HG03103 (cell line): ENCODE measurements around the gene SPECC1L.

Experiments used
- ATAC-seq: cut with Tn5 transposase; IDR thresholded peaks from one replicate; pipeline ENCODE4 v1.9.1; 2021; ENCODE audit warnings: low read depth; ENCODE audit not compliant: unreplicated experiment

The SPECC1L gene

GRCh38 chr22:24459911-24460310 lies 189.3 kb downstream of the SPECC1L start:
- ATAC-seq: no peak

DNA sequence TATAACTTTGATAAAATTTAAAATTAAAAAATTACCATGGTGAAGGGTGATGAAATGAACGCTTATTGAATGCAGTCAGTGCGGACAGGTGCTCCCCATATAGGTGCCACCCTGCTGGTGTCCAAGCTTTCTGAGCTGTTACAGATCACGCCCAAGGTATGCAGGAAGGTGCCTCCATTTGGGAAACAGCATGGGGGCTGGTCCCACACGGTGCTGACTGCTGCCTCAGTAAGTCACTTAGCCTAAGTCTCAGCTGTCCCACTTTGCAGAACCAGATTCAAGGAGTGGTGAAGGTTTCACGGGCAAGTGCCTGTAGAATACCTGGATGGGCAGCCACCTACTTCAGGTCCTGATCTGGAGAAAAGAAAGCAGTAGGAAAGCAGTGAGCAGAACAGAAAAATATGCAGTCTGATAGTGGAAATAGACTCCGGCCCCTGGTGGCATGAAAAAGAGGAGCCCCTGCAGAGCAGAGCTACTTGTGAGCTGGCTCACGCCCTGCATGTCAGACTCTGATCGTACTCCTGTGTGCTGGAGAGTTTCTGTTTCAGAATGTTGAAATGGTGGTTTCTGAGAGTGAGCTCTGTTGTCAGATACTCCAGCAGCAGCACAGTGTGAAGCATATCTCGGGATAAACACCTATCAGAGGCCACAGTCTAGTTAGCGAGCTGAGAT lies 189.9 kb downstream of the SPECC1L start:
- no peak for ATAC-seq

DNA sequence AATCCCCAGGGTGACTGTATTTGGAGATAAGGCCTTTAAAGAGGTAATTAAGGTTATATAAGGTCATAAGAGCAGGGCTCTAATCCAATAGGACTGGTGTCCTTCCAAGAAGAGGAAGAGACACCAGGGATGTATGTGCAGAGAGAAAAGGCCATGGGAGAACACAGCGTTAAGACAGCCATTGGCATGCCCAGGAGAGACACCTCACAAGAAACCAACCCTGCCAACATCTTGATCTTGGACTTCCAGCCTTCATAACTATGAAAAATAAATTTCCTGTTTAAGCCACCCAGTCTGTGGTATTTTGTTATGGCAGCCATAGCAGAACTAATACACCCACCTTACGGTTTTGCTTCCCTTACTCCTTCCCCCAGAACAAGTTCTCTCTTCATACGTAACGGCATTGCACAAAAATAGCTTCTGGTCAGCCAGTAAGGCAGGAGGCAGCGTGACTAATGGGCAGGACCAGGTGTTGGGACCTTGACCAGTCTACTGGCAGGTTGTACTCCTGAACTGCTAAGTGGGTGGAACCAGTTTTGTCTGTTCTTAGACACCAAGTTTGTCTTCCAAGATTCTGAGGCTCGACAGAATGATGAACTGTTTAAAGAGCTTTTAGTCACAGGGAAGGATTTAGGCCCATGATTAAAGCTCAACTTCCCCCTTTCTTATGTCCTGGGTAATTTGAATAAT lies 192.6 kb downstream of the SPECC1L start:
- ATAC-seq: no peak

- ATAC-seq: no peak
These were observed 194.9 kb downstream of the SPECC1L start for GRCh38 chr22:24465566-24465965.

- no peak for ATAC-seq
These were observed 195.3 kb downstream of the SPECC1L start for GRCh38 chr22:24465975-24466374.

DNA sequence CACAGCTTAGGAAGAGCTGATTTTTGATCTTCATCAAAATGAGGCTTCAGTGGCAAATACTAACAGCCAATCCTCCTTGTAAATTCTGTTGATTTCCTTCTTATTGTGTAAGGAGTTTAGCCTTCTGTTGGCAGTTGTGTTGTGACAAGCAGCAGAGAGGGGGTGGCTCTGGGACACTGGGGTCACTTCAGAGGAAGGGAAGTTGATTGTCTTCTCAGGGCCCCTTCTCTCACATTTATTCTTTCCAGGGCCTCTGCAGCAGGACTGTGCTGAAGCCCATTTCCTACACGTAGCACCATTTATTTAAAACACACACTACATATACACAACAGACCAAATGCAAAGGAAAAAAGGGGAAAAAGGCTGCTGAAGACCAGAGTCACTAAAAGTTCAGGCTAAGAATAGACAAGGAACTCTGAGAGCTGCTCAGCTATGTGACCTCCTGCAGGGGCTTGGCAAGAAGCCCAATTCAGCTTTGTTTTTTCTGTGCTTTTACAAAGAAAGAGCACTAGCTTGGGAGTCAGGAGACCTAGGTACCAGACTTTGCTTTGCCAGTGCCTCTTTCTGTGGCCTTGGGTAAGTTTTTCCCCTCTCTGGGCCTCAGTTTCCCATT lies 196.2 kb downstream of the SPECC1L start:
- no peak for ATAC-seq

DNA sequence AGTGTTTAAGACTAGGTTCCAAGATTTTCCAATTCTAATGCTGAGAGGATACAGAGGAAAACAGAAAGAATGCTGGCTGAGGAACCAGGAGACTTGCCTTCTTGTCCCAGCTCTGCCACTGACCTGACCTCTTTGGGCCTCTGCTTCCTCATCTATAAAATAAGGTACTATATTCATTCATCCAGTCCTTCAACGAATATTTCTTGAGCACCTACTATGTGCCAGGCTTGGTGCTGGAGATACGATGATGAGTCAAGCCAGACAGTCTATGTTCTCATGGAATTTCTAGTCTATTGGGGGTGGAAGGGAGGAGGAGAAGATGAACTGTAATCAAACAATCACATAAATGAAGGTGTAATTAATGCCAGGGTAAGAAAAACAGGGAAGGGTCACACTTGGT lies 196.7 kb downstream of the SPECC1L start:
- no peak for ATAC-seq
